EL (cell line): Measurements from ENCODE around the gene SNUPN.
"Not testable (repeated sequence)": the region's sequence is repeated elsewhere in the genome, so short reads cannot be mapped to it uniquely, and the experiment has no call there.

Experiments used
- DNase-seq: peaks from one replicate; pipeline ENCODE4 v3.0.0-alpha.2; 2016

SNUPN gene

GRCh38 chr15:75653347-75653913 lies 27.9 kb upstream of the SNUPN start:
- DNase-seq: no peak

GRCh38 chr15:75651810-75652543 lies 26.5 kb upstream of the SNUPN start:
- no peak for DNase-seq

GRCh38 chr15:75650908-75651809 lies 25.6 kb upstream of the SNUPN start:
- DNase-seq: peak; percentile 69

GRCh38 chr15:75649848-75650247 lies 24.3 kb upstream of the SNUPN start:
- no peak for DNase-seq

- DNase-seq: no peak
Observed at GRCh38 chr15:75649045-75649761, 23.7 kb upstream of the SNUPN start.

GRCh38 chr15:75648156-75649000 lies 22.9 kb upstream of the SNUPN start:
- DNase-seq: peak; percentile 56

- DNase-seq: peak; percentile 89
Observed at GRCh38 chr15:75647370-75648155, 22.0 kb upstream of the SNUPN start, which contains the start of gene SNX33. Gene SNX33 (plus strand): TSS chr15:75647912. CDS start chr15:75649103, 1,191 bp downstream.

- DNase-seq: no peak
Observed at GRCh38 chr15:75646944-75647364, 21.4 kb upstream of the SNUPN start.

GRCh38 chr15:75646112-75646943 lies 20.8 kb upstream of the SNUPN start:
- DNase-seq: no peak

- peak; percentile 48 for DNase-seq
Observed at GRCh38 chr15:75644376-75644775, 18.9 kb upstream of the SNUPN start.

GRCh38 chr15:75641603-75642002 lies 16.1 kb upstream of the SNUPN start:
- DNase-seq: no peak

- no peak for DNase-seq
Observed at GRCh38 chr15:75641179-75641503, 15.6 kb upstream of the SNUPN start.

- peak; percentile 48 for DNase-seq
Observed at GRCh38 chr15:75640483-75641178, 15.1 kb upstream of the SNUPN start.

- DNase-seq: peak; percentile 98
Observed at GRCh38 chr15:75639709-75640482, 14.4 kb upstream of the SNUPN start, which contains the start of gene IMP3. Gene IMP3 (minus strand): TSS chr15:75640224. CDS start chr15:75640168, 56 bp downstream.

GRCh38 chr15:75639191-75639708 lies 13.7 kb upstream of the SNUPN start:
- no peak for DNase-seq

- no peak for DNase-seq
Observed at GRCh38 chr15:75637245-75638009, 11.9 kb upstream of the SNUPN start.

- DNase-seq: no peak
Observed at GRCh38 chr15:75636026-75636425, 10.5 kb upstream of the SNUPN start.

- DNase-seq: not testable (repeated sequence)
Observed at GRCh38 chr15:75633922-75634321, 8.4 kb upstream of the SNUPN start.
